Endothelial cell of umbilical vein (primary cell): ENCODE results near the gene SHISA2.

Source experiments
- EZH2 ChIP-seq: IDR thresholded peaks from 2 replicates; pipeline ENCODE4 v1.6.1; 2012; ENCODE audit warnings: borderline replicate concordance, low read depth, mild to moderate bottlenecking, moderate library complexity, low read length, inconsistent platforms; ENCODE audit not compliant: severe bottlenecking
- JUN ChIP-seq: IDR thresholded peaks from 2 replicates; pipeline ENCODE4 v1.6.1; 2011; ENCODE audit warnings: borderline replicate concordance, low read depth; ENCODE audit not compliant: insufficient read length, insufficient read depth
- POLR2A ChIP-seq: IDR thresholded peaks from 2 replicates; pipeline ENCODE4 v1.6.1; 2012; ENCODE audit warnings: low read depth, mild to moderate bottlenecking, control low read depth, low read length
- POLR2AphosphoS5 ChIP-seq: IDR thresholded peaks from 2 replicates; pipeline ENCODE4 v1.6.1; 2012; ENCODE audit warnings: low read depth, mild to moderate bottlenecking, control low read depth, low read length, moderate library complexity; ENCODE audit not compliant: insufficient read depth
- TF ChIP-seq, protein P1 (sequence below), 2 donors: IDR thresholded peaks; 1 replicate in 1 of 2; 2 replicates in 1 of 2; pipeline ENCODE4 v1.5.1; 2011; ENCODE audit warnings: low read length in 2 of 2, mild to moderate bottlenecking in 2 of 2, moderate library complexity in 2 of 2, control low read depth in 1 of 2, inconsistent platforms in 1 of 2, low read depth in 1 of 2; ENCODE audit not compliant: insufficient read depth in 1 of 2; ENCODE audit errors: extremely low read depth in 1 of 2
- TF ChIP-seq, protein P2 (sequence below): IDR thresholded peaks from 2 replicates; pipeline ENCODE4 v1.6.1; 2011; ENCODE audit not compliant: insufficient read depth, insufficient read length

DNA sequence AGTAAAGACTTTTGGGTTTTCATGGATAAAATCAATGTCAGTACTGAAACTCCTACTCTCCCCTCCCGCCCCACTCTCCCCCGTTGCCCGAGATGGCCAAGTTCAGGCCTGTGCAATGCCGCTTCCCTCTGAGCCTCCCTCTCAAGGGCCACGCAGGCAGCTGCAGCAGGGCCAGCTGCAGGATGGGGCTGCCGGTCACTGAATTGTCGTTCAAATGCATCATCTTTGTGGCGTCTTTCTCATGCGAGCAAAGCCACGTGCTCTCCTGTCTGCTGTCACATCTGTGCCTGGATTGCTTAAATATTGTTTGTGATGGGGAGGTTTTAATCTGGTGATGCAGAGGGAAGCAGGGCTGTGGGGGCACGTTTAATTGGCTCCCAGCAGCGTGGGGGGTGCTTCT, 26.6 kb downstream of the SHISA2 start:
- no peak for TF ChIP-seq POLR2AphosphoS5
- TF ChIP-seq, protein P1, sequence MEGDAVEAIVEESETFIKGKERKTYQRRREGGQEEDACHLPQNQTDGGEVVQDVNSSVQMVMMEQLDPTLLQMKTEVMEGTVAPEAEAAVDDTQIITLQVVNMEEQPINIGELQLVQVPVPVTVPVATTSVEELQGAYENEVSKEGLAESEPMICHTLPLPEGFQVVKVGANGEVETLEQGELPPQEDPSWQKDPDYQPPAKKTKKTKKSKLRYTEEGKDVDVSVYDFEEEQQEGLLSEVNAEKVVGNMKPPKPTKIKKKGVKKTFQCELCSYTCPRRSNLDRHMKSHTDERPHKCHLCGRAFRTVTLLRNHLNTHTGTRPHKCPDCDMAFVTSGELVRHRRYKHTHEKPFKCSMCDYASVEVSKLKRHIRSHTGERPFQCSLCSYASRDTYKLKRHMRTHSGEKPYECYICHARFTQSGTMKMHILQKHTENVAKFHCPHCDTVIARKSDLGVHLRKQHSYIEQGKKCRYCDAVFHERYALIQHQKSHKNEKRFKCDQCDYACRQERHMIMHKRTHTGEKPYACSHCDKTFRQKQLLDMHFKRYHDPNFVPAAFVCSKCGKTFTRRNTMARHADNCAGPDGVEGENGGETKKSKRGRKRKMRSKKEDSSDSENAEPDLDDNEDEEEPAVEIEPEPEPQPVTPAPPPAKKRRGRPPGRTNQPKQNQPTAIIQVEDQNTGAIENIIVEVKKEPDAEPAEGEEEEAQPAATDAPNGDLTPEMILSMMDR (IDR thresholded peaks at IDR 0.05; ENCODE audit: extremely low read depth in 1 of 2, insufficient read depth in 1 of 2, low read depth in 1 of 2, low read length in 2 of 2): no peak
- no peak for TF ChIP-seq POLR2A
- no peak for TF ChIP-seq JUN
- TF ChIP-seq EZH2: no peak
- TF ChIP-seq, protein P2, sequence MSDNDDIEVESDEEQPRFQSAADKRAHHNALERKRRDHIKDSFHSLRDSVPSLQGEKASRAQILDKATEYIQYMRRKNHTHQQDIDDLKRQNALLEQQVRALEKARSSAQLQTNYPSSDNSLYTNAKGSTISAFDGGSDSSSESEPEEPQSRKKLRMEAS: no peak
